ENCODE results near the gene DLG1.

The DLG1 gene

GRCh38 chr3:197312431-197312830 lies 14.0 kb upstream of the DLG1 start:
- no peak for DNase-seq

DNA sequence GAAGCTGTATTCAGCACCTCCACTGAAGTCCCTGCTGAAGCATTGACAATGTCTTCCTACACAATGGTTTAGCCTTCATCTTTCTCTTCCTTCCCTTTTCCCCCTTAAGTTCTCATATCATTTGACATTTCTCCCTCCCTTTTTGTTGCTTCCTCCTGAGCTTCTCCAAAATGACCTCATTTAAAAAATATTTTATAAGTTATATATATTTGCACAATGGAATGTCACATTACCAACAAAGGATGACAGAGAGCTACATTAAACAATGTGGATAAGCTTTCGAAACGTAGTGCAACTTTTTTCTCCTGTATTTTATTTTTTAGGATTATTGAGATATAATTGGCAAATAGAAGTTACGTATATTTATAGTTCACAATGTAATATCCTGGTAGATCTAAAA lies 13.2 kb upstream of the DLG1 start:
- DNase-seq, result no peak

DNA sequence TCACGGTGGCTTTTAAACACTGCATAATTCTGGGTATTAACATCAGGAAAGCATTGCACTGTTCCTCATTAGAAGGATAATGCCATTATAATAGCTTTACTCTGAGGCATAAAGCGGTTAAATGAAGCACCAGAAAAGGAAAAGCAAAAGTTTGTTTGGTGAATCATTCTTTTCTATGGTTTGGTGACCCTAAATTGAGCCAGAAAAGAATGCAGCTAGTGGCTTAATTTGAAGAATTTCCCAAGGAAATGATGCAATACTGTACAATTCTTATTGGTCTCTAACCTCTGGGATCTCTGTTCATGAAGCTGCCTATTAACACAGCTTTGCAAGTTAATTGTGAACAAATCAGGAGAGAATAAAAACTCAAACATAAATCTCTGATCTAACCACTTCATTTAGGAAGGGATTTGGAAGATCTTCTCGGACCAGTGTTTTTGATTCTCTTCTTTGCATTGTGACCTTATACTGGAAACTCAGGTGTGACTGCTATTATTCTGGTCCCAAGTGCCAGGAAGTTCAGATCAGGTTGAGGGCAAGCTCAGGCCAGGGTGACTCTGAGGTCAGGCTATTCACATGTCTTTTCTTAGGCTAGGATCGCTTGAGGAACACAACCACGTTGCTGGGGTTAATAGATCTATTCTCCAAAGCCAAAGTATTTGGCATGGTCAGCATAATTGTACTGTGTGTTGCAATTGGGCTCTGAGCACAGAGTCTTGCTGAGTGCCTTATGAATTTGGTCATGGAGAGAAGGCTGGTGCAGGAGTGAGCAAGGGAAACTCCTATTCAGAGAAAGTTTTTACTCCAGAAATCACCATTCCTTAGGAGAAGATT lies 11.3 kb upstream of the DLG1 start:
- DNase-seq, result no peak

DNA sequence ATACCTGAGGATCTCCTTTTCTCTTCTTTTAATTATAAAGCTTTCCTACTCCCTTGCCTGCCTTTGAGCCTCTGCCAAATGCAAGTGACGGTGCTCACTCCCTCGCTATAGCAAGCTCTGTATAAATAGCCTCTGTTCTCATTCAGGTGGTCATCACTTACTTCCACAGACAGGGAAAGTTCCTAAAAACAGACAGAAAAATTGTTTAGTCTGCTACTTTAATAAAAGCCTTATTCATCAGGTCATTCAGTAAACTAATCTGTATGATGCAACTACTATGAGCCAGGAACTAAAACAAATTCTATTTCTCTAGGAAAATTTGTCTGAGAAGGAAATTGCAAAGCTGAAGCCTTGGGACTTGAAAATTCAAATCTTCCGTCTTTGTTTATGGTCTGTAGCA lies 10.2 kb upstream of the DLG1 start:
- no peak for DNase-seq

DNA sequence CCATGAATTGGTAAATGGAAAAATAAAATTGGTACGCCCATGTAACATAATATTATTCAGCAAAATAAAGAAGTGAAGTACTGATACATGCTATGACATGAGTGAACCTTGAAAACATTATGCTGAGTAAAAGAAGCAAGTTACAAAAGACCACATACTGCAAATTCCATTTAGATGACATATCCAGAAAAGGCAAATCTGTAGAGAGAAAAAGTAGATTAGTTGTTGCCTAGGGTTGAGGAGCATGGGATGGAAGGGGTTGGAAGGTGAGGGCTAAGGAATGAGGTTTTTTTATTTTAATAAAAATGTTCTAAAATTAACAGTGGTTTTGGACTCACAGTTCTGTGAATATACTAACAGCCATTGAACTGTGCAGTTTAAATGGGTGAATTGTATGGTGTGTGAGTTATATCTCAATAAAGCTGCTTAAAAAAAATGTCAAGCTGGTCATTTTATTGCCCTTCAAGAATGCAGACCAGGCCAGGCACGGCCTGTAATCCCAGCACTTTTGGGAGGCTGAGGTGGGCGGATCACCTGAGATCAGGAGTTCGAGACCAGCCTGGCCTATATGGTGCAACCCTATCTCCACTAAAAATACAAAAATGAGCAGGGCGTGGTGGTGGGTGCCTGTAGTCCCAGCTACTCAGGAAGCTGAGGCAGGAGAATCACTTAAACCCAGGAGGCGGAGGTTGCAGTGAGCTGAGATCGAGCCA lies 8.1 kb upstream of the DLG1 start:
- no peak for DNase-seq

- no peak for DNase-seq
Observed at GRCh38 chr3:197305854-197306253, 7.4 kb upstream of the DLG1 start.

GRCh38 chr3:197303452-197303851 lies 5.0 kb upstream of the DLG1 start:
- DNase-seq, result no peak

- DNase-seq, result no peak
Observed at GRCh38 chr3:197302696-197303341, 4.4 kb upstream of the DLG1 start.

DNA sequence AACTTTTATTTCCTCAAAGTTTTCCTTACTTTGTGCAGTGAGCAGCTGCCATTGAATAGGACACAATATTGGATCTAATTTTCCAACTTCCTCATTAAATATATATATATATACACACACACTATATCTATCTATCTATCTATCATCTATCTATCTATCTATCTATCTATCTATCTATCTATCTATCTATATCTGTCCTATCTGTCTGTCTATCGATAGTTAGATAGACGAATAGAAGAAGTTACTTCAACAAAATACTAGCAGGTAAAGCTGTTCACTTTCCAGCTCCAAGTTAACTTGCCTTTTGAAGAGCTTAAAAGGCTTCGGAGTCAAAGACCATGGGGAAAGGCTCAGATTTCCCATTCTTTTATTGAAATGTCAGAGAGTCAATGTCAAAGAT lies 3.6 kb upstream of the DLG1 start:
- no peak for DNase-seq

- DNase-seq, result no peak
Observed at GRCh38 chr3:197300361-197300760, 1.9 kb upstream of the DLG1 start.

GRCh38 chr3:197298945-197299854 lies 788 bp upstream of the DLG1 start:
- peak; percentile 68 for DNase-seq

GRCh38 chr3:197297476-197298340 lies 704 bp downstream of the DLG1 start:
- DNase-seq, result peak; percentile 93

GRCh38 chr3:197297002-197297401 lies 1.4 kb downstream of the DLG1 start:
- no peak for DNase-seq

DNA sequence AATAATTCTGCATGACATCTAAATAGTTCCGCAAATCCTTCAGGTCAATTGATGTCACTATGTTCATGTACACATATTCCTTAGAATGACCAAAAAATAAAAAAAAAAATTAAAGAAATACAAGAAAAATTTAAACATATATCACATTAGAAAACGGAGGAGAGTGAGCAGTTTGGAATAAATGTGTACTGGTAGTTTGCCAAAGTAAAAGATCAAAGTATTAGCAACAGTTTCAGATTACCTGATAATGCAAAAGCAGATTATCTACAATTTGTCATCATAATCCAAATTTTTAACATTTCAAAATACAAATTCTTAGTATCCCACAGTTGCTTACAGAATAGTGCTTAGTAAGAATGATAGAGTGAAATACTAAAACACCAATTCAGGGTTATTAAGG lies 1.9 kb downstream of the DLG1 start:
- DNase-seq, result no peak

- DNase-seq, result no peak
Observed at GRCh38 chr3:197295871-197296270, 2.5 kb downstream of the DLG1 start.

DNA sequence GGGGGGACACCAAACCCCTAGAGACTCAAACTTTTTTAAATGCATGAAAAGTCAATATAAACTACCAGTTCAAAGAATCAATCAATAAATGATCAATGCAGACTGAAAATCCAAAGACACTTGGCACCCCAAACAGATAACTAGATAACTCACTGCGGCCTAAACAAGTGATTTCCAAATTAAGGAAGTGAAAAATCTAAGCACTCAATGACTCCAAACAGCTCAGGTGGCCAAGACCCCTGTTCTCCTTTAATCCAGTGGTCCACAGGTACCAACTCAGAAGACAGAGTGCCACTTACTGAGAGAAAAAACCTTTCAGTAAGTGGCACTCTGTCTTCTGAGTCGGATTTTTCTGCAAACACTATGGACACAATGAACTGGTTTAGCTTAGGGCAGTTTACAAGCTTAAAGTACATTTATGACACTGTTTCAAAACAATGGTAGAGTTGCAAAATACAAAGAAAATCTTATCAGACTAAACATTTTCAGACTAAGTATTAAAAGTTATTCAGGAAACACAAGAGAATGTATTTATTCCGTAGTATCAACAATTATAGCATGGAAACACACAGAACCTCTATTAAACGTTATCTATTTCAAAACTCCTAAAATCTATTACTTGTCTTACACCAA lies 4.7 kb downstream of the DLG1 start:
- DNase-seq, result no peak

- DNase-seq, result no peak
Observed at GRCh38 chr3:197292648-197293047, 5.8 kb downstream of the DLG1 start.

DNA sequence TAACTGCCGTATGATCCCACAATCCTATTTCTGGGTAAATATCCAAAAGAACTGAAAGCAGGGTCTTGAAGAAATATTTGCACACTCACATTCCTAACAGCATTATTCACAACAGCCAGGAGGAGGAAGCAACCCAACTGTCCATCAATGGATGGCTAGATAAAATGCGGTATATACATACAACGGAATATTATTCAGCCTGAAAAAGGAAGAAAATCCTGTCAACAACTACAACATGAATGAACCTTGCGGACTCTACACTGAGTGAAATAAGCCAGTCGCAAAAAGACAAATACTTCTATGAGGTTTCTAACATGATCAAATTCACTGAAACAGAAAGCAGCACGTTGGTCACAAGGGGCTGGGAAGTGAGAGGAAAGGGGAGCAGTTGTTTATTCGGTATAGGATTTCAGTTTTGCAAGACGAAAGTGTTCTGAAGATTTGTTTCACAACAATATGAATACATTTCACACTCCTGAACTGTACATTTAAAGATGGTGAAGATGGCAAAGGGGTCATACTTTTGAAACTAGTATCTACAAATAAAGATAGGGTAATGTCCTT lies 6.2 kb downstream of the DLG1 start:
- DNase-seq, result no peak

GRCh38 chr3:197289726-197290125 lies 8.7 kb downstream of the DLG1 start:
- no peak for DNase-seq

GRCh38 chr3:197286678-197287077 lies 11.7 kb downstream of the DLG1 start:
- DNase-seq, result no peak

- DNase-seq, result no peak
Observed at GRCh38 chr3:197285557-197285956, 12.9 kb downstream of the DLG1 start.

Measured in 8988T (cell line).